Thyroid gland (tissue), 4 donors: ENCODE data around the gene GDA. TPM values are rescaled to one million over a fixed set of nuclear protein-coding genes. Genes with fewer than 3 reads are reported as not detected.

Experiments used
- DNase-seq, 2 donors: peaks; one replicate each; pipeline ENCODE4 v3.0.0-alpha.2; 2019
- H3K27ac ChIP-seq, 3 donors: fragments of 200-600 bp; sonication (generic); 1 replicate in 2 of 3; 2 replicates in 1 of 3; pipeline ENCODE4 v1.5.1; 2016 to 2019; ENCODE audit warnings: mild to moderate bottlenecking in 1 of 3, moderate library complexity in 1 of 3
- H3K27me3 ChIP-seq: fragments of 200-600 bp; sonication (generic); one replicate; pipeline ENCODE4 v1.5.1; 2019
- H3K36me3 ChIP-seq, 2 donors: fragments of 200-600 bp; sonication (generic); one replicate each; pipeline ENCODE4 v1.5.1; 2016 to 2019
- H3K4me1 ChIP-seq, 2 donors: fragments of 200-600 bp; sonication (generic); one replicate each; pipeline ENCODE4 v1.5.1; 2017 to 2019
- H3K4me3 ChIP-seq, 3 donors: fragments of 200-600 bp; sonication (generic); replicated peaks in 1 of 3; 1 replicate in 2 of 3; 2 replicates in 1 of 3; pipeline ENCODE4 v1.5.1; 2016; ENCODE audit warnings: mild to moderate bottlenecking in 1 of 3
- H3K9me3 ChIP-seq: fragments of 200-600 bp; sonication (generic); one replicate; pipeline ENCODE4 v1.5.1; 2017
- POLR2A ChIP-seq, 2 donors: fragments of 450-650 bp; IDR thresholded peaks; one replicate each; pipeline ENCODE4 v1.6.1; 2017; ENCODE audit warnings: antibody characterized with exemption in 2 of 2, mild to moderate bottlenecking in 2 of 2, moderate library complexity in 1 of 2
- WGBS, 2 donors: methylation state at CpG; one replicate each; pipeline ENCODE4 v1.1.5; 2017; 5-methylcytosine and 5-hydroxymethylcytosine counted together
- intact Hi-C: fragments of 100-400 bp; cut with DNase I; formaldehyde crosslinking; loops from one replicate; pipeline ENCODE4 v1.15.1; 2023
- total RNA-seq, 4 donors: library from RNA; depleted of rRNA; stranded (reverse); fragments of >200 nt; gene quantifications; one replicate each; pipeline ENCODE4 v1.2.3, GENCODE V29; 2016
- TF ChIP-seq, protein P1 (sequence below), 6 experiments: fragments of 200-600 bp in 3 of 6; fragments of 450-650 bp in 3 of 6; sonication (generic) in 3 of 6; IDR thresholded peaks; one replicate each; pipeline ENCODE4 v1.5.1; 2016 to 2019; ENCODE audit warnings: antibody characterized with exemption in 6 of 6, mild to moderate bottlenecking in 2 of 6, inconsistent platforms in 1 of 6, moderate library complexity in 1 of 6

Gene GDA
- total RNA-seq, 4 donors from 2014 or later, result 0.78 TPM; not detected in 3

DNA sequence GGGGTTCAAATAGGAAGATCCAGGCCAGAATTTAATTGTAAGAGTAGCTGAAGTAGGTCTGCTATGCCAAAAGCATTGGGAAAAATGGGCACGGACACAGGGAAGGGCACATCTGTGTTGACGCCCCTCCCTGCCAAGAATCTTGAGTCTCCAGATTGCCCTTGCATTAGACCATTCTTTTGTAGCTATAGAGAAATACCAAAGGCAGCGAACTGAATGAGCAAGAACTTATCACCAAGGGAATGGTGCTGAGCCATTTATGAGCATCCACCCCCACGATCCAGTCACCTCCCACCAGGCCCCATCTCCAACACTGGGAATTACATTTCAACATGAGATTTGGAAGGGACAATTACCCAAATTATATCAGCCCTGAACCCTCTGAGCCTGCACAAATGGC is 18.0 kb upstream of the GDA start:
- H3K9me3 ChIP-seq, result no peaks in the 10 kb centered on the region
- intact Hi-C loops, result no loop called here
- WGBS, 2 donors, result 93 to 94% methylated on average over 4 of the region's 4 CpGs
- no peaks in the 10 kb centered on the region for H3K27me3 ChIP-seq
- no peak overlapping the region for H3K27ac ChIP-seq
- H3K4me1 ChIP-seq, result no peaks in the 10 kb centered on the region
- H3K4me3 ChIP-seq, result no peak overlapping the region
- DNase-seq, result no peak
- TF ChIP-seq, protein P1, sequence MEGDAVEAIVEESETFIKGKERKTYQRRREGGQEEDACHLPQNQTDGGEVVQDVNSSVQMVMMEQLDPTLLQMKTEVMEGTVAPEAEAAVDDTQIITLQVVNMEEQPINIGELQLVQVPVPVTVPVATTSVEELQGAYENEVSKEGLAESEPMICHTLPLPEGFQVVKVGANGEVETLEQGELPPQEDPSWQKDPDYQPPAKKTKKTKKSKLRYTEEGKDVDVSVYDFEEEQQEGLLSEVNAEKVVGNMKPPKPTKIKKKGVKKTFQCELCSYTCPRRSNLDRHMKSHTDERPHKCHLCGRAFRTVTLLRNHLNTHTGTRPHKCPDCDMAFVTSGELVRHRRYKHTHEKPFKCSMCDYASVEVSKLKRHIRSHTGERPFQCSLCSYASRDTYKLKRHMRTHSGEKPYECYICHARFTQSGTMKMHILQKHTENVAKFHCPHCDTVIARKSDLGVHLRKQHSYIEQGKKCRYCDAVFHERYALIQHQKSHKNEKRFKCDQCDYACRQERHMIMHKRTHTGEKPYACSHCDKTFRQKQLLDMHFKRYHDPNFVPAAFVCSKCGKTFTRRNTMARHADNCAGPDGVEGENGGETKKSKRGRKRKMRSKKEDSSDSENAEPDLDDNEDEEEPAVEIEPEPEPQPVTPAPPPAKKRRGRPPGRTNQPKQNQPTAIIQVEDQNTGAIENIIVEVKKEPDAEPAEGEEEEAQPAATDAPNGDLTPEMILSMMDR (IDR thresholded peaks at IDR 0.05), result no peak
- no peak for TF ChIP-seq POLR2A (IDR thresholded peaks at IDR 0.05)
- no peaks in the 10 kb centered on the region for H3K36me3 ChIP-seq

- Histone ChIP-seq H3K27me3 (no peaks in the 10 kb centered on the region), H3K4me1 (no peaks in the 10 kb centered on the region), H3K36me3 (no peaks in the 10 kb centered on the region), H3K27ac (no peak overlapping the region), H3K9me3 (no peaks in the 10 kb centered on the region), H3K4me3 (no peak overlapping the region)
- DNase-seq, result no peak
- TF ChIP-seq, protein P1 (IDR thresholded peaks at IDR 0.05), result no peak
- no peak for TF ChIP-seq POLR2A (IDR thresholded peaks at IDR 0.05)
- WGBS, 2 donors, result 69 to 80% methylated on average over 1 of the region's 1 CpG
- intact Hi-C loops, result no loop called here
Measured at GRCh38 chr9:72132052-72132451, 17.2 kb upstream of the GDA start.

DNA sequence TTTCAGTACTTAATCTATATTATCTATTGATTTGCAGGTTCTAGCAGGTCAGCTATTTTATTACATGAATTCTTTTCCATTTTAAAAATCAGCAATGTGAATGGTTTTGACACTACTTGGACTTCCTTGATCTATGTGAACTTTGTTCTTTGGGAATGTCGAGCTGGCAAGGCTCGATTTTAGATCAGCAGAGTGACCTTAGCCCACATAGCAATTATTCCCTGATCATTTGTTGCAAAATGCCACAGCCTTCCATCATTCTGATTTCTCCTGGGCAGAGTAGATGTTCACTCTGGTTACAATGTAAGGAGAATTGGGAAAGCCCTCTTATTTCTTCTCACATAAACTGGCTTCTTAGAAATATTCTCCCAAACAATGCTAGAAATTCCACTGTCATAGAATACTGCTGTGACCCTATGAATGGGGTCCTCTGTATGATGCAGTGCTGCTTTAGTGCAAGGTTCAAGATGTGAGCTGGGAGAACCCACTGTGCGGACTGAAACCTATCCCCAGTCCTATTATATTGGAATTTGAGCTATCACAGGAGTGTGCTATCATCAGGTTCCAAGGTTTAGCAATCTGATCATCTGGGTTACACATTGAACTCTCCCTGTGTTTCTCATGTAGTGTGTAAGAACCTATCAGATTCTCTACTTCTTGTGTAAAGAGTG is 15.7 kb upstream of the GDA start:
- intact Hi-C loops, result no loop called here
- TF ChIP-seq, protein P1 (IDR thresholded peaks at IDR 0.05), result no peak
- TF ChIP-seq POLR2A (IDR thresholded peaks at IDR 0.05), result no peak
- Histone ChIP-seq H3K4me1 (no peaks in the 10 kb centered on the region), H3K27ac (no peak overlapping the region), H3K36me3 (no peaks in the 10 kb centered on the region), H3K4me3 (no peak overlapping the region), H3K27me3 (no peaks in the 10 kb centered on the region), H3K9me3 (no peaks in the 10 kb centered on the region)
- whole genome bisulfite sequencing, 2 donors, result 86 to 93% methylated on average over 3 of the region's 3 CpGs
- DNase-seq, result no peak

- H3K4me1 ChIP-seq, result no peaks in the 10 kb centered on the region
- H3K9me3 ChIP-seq, result no peaks in the 10 kb centered on the region
- no peak overlapping the region for H3K4me3 ChIP-seq
- intact Hi-C loops, result no loop called here
- no peak overlapping the region for H3K27ac ChIP-seq
- no peaks in the 10 kb centered on the region for H3K36me3 ChIP-seq
- 96 to 100% methylated on average over 1 of the region's 1 CpG for WGBS, 2 donors
- no peak for TF ChIP-seq POLR2A (IDR thresholded peaks at IDR 0.05)
- TF ChIP-seq, protein P1 (IDR thresholded peaks at IDR 0.05), result no peak
- no peaks in the 10 kb centered on the region for H3K27me3 ChIP-seq
- no peak for DNase-seq
Measured at GRCh38 chr9:72134801-72135200, 14.4 kb upstream of the GDA start.

DNA sequence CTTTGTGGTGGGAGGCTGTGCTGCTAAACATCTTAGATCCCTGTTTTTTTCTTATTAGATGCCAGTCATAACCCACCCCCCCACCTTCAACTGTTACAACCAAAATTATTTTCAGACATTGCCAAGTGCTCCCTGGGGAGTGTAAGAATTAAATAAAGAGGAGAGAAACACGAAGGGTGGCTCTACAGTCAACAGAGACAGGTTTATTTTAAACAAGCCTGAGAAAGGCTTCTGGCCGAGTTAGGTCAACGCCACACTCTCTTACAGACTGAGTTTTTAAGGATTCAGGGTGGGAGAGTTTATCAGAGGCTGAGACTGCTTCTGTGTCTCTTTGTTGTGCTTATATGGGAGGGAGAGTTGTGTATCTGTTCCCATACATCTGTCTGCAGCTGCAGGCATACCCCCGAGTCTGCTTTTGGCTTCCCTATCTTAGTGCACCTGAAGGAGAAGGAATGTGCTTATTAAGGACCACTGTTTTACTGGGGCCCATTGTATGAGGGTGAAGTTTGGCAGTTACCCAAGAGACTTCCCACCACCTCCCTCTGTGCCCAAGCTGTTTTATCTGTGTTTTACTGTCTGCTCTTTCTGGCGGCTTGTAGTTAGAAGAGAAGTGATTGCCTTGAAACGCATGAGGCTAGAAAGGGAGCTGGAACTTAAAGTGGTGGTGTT is 11.4 kb upstream of the GDA start:
- H3K27me3 ChIP-seq, result no peaks in the 10 kb centered on the region
- H3K27ac ChIP-seq, result no peak overlapping the region
- intact Hi-C loops, result no loop called here
- no peak for TF ChIP-seq POLR2A (IDR thresholded peaks at IDR 0.05)
- TF ChIP-seq, protein P1 (IDR thresholded peaks at IDR 0.05), result no peak
- H3K4me3 ChIP-seq, result no peak overlapping the region
- 67 to 71% methylated on average over 6 of the region's 6 CpGs for WGBS, 2 donors
- H3K9me3 ChIP-seq, result no peaks in the 10 kb centered on the region
- H3K36me3 ChIP-seq, result no peaks in the 10 kb centered on the region
- no peak for DNase-seq
- no peaks in the 10 kb centered on the region for H3K4me1 ChIP-seq
